CD4-positive, alpha-beta T cell treated with Interleukin-1 beta for 1 hour (primary cell): ENCODE results near the gene EPB41L4B.

Experiments
- DNase-seq, 2 donors: peaks; one replicate each; pipeline ENCODE4 v3.0.0-alpha.2; 2020 to 2022

The EPB41L4B gene

GRCh38 chr9:109319626-109320241 lies 1.1 kb downstream of the EPB41L4B start:
- DNase-seq = peak in 1 of 2 donors; percentile 2

GRCh38 chr9:109319017-109319625 lies 1.7 kb downstream of the EPB41L4B start:
- DNase-seq = no peak

GRCh38 chr9:109317979-109318741 lies 2.7 kb downstream of the EPB41L4B start:
- DNase-seq = no peak

GRCh38 chr9:109317311-109317978 lies 3.4 kb downstream of the EPB41L4B start:
- no peak for DNase-seq

- no peak for DNase-seq
These were observed 4.6 kb downstream of the EPB41L4B start for GRCh38 chr9:109316207-109316640.

- no peak for DNase-seq
These were observed 5.2 kb downstream of the EPB41L4B start for GRCh38 chr9:109315480-109316206.

- DNase-seq = no peak
These were observed 6.8 kb downstream of the EPB41L4B start for GRCh38 chr9:109314011-109314531.

GRCh38 chr9:109313351-109313750 lies 7.5 kb downstream of the EPB41L4B start:
- no peak for DNase-seq

GRCh38 chr9:109312783-109313182 lies 8.1 kb downstream of the EPB41L4B start:
- DNase-seq = no peak

GRCh38 chr9:109311731-109312130 lies 9.1 kb downstream of the EPB41L4B start:
- no peak for DNase-seq

- DNase-seq = no peak
These were observed 9.6 kb downstream of the EPB41L4B start for GRCh38 chr9:109311286-109311685.

- no peak for DNase-seq
These were observed 10.4 kb downstream of the EPB41L4B start for GRCh38 chr9:109310486-109310901.

- DNase-seq = no peak
These were observed 11.6 kb downstream of the EPB41L4B start for GRCh38 chr9:109309282-109309681.

GRCh38 chr9:109307380-109308240 lies 13.2 kb downstream of the EPB41L4B start:
- DNase-seq = no peak

- no peak for DNase-seq
These were observed 15.1 kb downstream of the EPB41L4B start for GRCh38 chr9:109305801-109306200.

- DNase-seq = no peak
These were observed 16.5 kb downstream of the EPB41L4B start for GRCh38 chr9:109304347-109304746.

GRCh38 chr9:109303900-109304299 lies 17.0 kb downstream of the EPB41L4B start:
- DNase-seq = no peak

GRCh38 chr9:109302606-109303005 lies 18.3 kb downstream of the EPB41L4B start:
- DNase-seq = no peak

- DNase-seq = no peak
These were observed 19.8 kb downstream of the EPB41L4B start for GRCh38 chr9:109301012-109301411.

GRCh38 chr9:109299891-109300290 lies 21.0 kb downstream of the EPB41L4B start:
- DNase-seq = no peak

- no peak for DNase-seq
These were observed 23.0 kb downstream of the EPB41L4B start for GRCh38 chr9:109297899-109298298.
